Measurements from ENCODE around the gene DCP2. TPM values are rescaled to one million over a fixed set of nuclear protein-coding genes. Genes with fewer than 3 reads are reported as not detected.
A peak's percentile ranks its signal among the peaks of the same experiment; 100 is the strongest.

DCP2 gene
- total and polyA plus RNA-seq, 2 experiments from 2014 or later, result 8.1 to 17.4 TPM

- Histone ChIP-seq H3K9ac (no peak overlapping the region), H3K27me3 (replicated peaks; ENCODE audit: insufficient read depth) (no peaks in the 10 kb centered on the region), H3K27ac (no peak overlapping the region), H3K9me3 (ENCODE audit: low read depth) (no peaks in the 10 kb centered on the region), H3K4me2 (ENCODE audit: unreplicated experiment) (no peak overlapping the region), H3K4me3 (no peak overlapping the region), H4K20me1 (ENCODE audit: insufficient read depth) (no peaks in the 10 kb centered on the region), H3K79me2 (ENCODE audit: insufficient read depth) (0 out of 2 replicates have a peak, but pooled peaks cover 5% of the 10 kb centered on the region), H3K4me1 (ENCODE audit: insufficient read depth) (peaks cover 28% of the 10 kb centered on the region), H3K36me3 (ENCODE audit: low read depth) (no peaks in the 10 kb centered on the region; the same call in 1 of the 2 replicates), H2AFZ (no peak overlapping the region), H3F3A (ENCODE audit: insufficient read depth) (peaks cover 23% of the 10 kb centered on the region), H3K9me2 (ENCODE audit: insufficient read depth) (no peaks in the 10 kb centered on the region)
- 90 to 93% methylated on average over 4 of the region's 4 CpGs for WGBS, 2 experiments (ENCODE audit: low coverage in 1 of 2, low lambda C conversion rate in 2 of 2, missing lambda C conversion rate in 2 of 2)
- in situ Hi-C loops (cut with MboI), result no loop called here
- no peak for DNase-seq
- TF ChIP-seq EZH2phosphoT487 (IDR thresholded peaks at IDR 0.05; ENCODE audit: insufficient read depth, low read depth) (no peak), EZH2 (IDR thresholded peaks at IDR 0.05; ENCODE audit: insufficient read depth, poor library complexity, severe bottlenecking) (no peak)
These were observed 49.6 kb downstream of the DCP2 start for GRCh38 chr5:113026211-113026610.

DNA sequence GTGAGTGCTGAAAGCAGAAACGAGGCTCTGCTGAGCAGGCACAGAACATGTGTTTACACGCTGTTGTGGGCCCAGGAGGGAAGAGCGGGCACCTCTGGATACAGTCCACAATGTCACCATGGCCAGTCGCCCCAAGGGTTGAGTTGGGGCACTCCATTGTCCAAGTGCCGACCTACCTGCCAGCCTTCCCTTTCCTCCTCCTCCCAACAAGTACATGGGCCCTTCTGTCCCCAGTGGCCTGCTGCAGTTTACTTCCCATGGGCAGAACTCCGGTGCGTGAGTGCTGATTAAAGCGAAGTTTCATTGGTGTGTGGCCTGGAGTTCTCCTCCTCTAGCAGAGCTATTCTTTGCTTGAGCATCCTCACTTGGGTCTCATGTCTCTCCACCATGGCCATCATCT lies 50.4 kb downstream of the DCP2 start:
- Histone ChIP-seq H3K36me3 (ENCODE audit: low read depth) (no peaks in the 10 kb centered on the region; the same call in 1 of the 2 replicates), H3K27me3 (replicated peaks; ENCODE audit: insufficient read depth) (no peaks in the 10 kb centered on the region), H3K9me3 (ENCODE audit: low read depth) (no peaks in the 10 kb centered on the region), H3K9me2 (ENCODE audit: insufficient read depth) (no peaks in the 10 kb centered on the region), H3K4me1 (ENCODE audit: insufficient read depth) (peaks cover 23% of the 10 kb centered on the region), H3K9ac (no peak overlapping the region), H3K4me2 (ENCODE audit: unreplicated experiment) (no peak overlapping the region), H3F3A (ENCODE audit: insufficient read depth) (peaks cover 19% of the 10 kb centered on the region), H2AFZ (no peak overlapping the region), H4K20me1 (ENCODE audit: insufficient read depth) (no peaks in the 10 kb centered on the region), H3K4me3 (no peak overlapping the region), H3K79me2 (ENCODE audit: insufficient read depth) (0 out of 2 replicates have a peak, but pooled peaks cover 5% of the 10 kb centered on the region), H3K27ac (no peak overlapping the region)
- 75 to 76% methylated on average over 8 of the region's 8 CpGs for WGBS, 2 experiments (ENCODE audit: low coverage in 1 of 2, low lambda C conversion rate in 2 of 2, missing lambda C conversion rate in 2 of 2)
- no peak for TF ChIP-seq EZH2 (IDR thresholded peaks at IDR 0.05; ENCODE audit: insufficient read depth, poor library complexity, severe bottlenecking)
- TF ChIP-seq EZH2phosphoT487 (IDR thresholded peaks at IDR 0.05; ENCODE audit: insufficient read depth, low read depth), result no peak
- no peak for DNase-seq
- in situ Hi-C loops (cut with MboI), result no loop called here

DNA sequence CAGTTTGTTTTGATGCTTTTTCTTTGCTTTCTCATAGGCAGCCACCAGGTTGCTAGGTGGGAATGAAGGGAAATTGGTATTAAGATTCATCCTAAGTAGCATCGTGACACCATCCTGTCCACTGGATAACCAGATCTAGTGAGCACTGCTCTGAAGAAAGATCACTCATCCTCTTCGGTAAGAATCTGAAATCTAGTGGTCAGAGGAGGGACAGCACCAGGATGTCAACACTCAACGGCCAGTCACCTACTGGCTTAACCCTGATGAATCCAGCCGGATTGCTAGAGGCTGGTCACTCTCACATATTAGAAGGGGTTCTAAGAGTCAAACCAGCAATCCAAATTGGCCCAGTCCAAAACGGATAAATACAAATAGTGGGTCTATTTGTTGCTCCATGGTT lies 50.8 kb downstream of the DCP2 start:
- Histone ChIP-seq H3K79me2 (ENCODE audit: insufficient read depth) (0 out of 2 replicates have a peak, but pooled peaks cover 1% of the 10 kb centered on the region), H3K36me3 (ENCODE audit: low read depth) (no peaks in the 10 kb centered on the region; the same call in 1 of the 2 replicates), H3K27ac (no peak overlapping the region), H3K9ac (no peak overlapping the region), H4K20me1 (ENCODE audit: insufficient read depth) (no peaks in the 10 kb centered on the region), H3K27me3 (replicated peaks; ENCODE audit: insufficient read depth) (no peaks in the 10 kb centered on the region), H2AFZ (no peak overlapping the region), H3K9me2 (ENCODE audit: insufficient read depth) (no peaks in the 10 kb centered on the region), H3F3A (ENCODE audit: insufficient read depth) (peaks cover 19% of the 10 kb centered on the region), H3K4me3 (no peak overlapping the region), H3K9me3 (ENCODE audit: low read depth) (no peaks in the 10 kb centered on the region), H3K4me1 (ENCODE audit: insufficient read depth) (peaks cover 21% of the 10 kb centered on the region), H3K4me2 (ENCODE audit: unreplicated experiment) (no peak overlapping the region)
- DNase-seq, result no peak
- TF ChIP-seq EZH2phosphoT487 (IDR thresholded peaks at IDR 0.05; ENCODE audit: insufficient read depth, low read depth), result no peak
- no peak for TF ChIP-seq EZH2 (IDR thresholded peaks at IDR 0.05; ENCODE audit: insufficient read depth, poor library complexity, severe bottlenecking)
- in situ Hi-C loops (cut with MboI), result no loop called here
- WGBS, 2 experiments (ENCODE audit: low coverage in 1 of 2, low lambda C conversion rate in 2 of 2, missing lambda C conversion rate in 2 of 2), result 84 to 85% methylated on average over 5 of the region's 5 CpGs

- in situ Hi-C loops (cut with MboI), result no loop called here
- H3F3A ChIP-seq (ENCODE audit: insufficient read depth), result peaks cover 37% of the 10 kb centered on the region
- H3K9me3 ChIP-seq (ENCODE audit: low read depth), result no peaks in the 10 kb centered on the region
- H3K9me2 ChIP-seq (ENCODE audit: insufficient read depth), result no peaks in the 10 kb centered on the region
- TF ChIP-seq EZH2 (IDR thresholded peaks at IDR 0.05; ENCODE audit: insufficient read depth, poor library complexity, severe bottlenecking), result no peak
- TF ChIP-seq EZH2phosphoT487 (IDR thresholded peaks at IDR 0.05; ENCODE audit: insufficient read depth, low read depth), result no peak
- H3K79me2 ChIP-seq (ENCODE audit: insufficient read depth), result no peaks in the 10 kb centered on the region
- H3K9ac ChIP-seq, result peak overlapping the region; percentile 5; the same call in 1 of the 2 replicates
- H3K4me1 ChIP-seq (ENCODE audit: insufficient read depth), result peaks cover 27% of the 10 kb centered on the region
- no peak overlapping the region for H2AFZ ChIP-seq
- no peaks in the 10 kb centered on the region for H3K27me3 ChIP-seq (replicated peaks; ENCODE audit: insufficient read depth)
- H3K4me3 ChIP-seq, result no peak overlapping the region
- peak; percentile 91 for DNase-seq
- H3K27ac ChIP-seq, result peak overlapping the region; percentile 64
- H4K20me1 ChIP-seq (ENCODE audit: insufficient read depth), result no peaks in the 10 kb centered on the region
- peak overlapping the region; percentile 30 for H3K4me2 ChIP-seq (ENCODE audit: unreplicated experiment)
- 32 to 33% methylated on average over 6 of the region's 6 CpGs for WGBS, 2 experiments (ENCODE audit: low coverage in 1 of 2, low lambda C conversion rate in 2 of 2, missing lambda C conversion rate in 2 of 2)
- no peaks in the 10 kb centered on the region; the same call in 1 of the 2 replicates for H3K36me3 ChIP-seq (ENCODE audit: low read depth)
These were observed 53.0 kb downstream of the DCP2 start for GRCh38 chr5:113029614-113030013.
